Measurements from ENCODE around the gene SMARCA1. TPM values are rescaled to one million over a fixed set of nuclear protein-coding genes. Genes with fewer than 3 reads are reported as not detected.

Gene SMARCA1
- total RNA-seq, 1 experiment from 2014 or later, result 35.6 TPM

GRCh38 chrX:129445436-129445835 is 77.9 kb downstream of the SMARCA1 start:
- Histone ChIP-seq H3F3A (ENCODE audit: low read length, unreplicated experiment) (no peaks in the 10 kb centered on the region), H3K4me3 (ENCODE audit: low read length) (no peak overlapping the region), H3K36me3 (ENCODE audit: low read depth, low read length) (no peaks in the 10 kb centered on the region), H3K9me3 (ENCODE audit: low read length) (no peaks in the 10 kb centered on the region), H3K4me2 (ENCODE audit: low read length) (no peak overlapping the region), H3K27me3 (ENCODE audit: low read length) (no peaks in the 10 kb centered on the region), H3K79me2 (ENCODE audit: low read length) (no peaks in the 10 kb centered on the region), H3K9me2 (replicated peaks; ENCODE audit: low read length) (no peaks in the 10 kb centered on the region), H3K4me1 (ENCODE audit: insufficient read depth, low read length) (no peaks in the 10 kb centered on the region), H4K20me1 (ENCODE audit: low read length) (no peaks in the 10 kb centered on the region), H2AFZ (ENCODE audit: low read length) (no peak overlapping the region), H3K9ac (ENCODE audit: low read length) (no peak overlapping the region), H3K27ac (ENCODE audit: low read length) (no peak overlapping the region)
- no TSS peak for BruUV-seq (replicated peaks)
- ChIA-PET CTCF (no interaction called here), POLR2A (ENCODE audit: unreplicated experiment) (no interaction called here)
- DNase-seq (no peak), ATAC-seq (no peak)
- intact Hi-C loops (cut with micrococcal nuclease), result no loop called here
- TF ChIP-seq EZH2 (IDR thresholded peaks at IDR 0.05; ENCODE audit: low read length, unreplicated experiment), result no peak
- TF ChIP-seq EZH2phosphoT487 (IDR thresholded peaks at IDR 0.05; ENCODE audit: borderline replicate concordance, low read length), result no peak
- TF ChIP-seq, protein P1, sequence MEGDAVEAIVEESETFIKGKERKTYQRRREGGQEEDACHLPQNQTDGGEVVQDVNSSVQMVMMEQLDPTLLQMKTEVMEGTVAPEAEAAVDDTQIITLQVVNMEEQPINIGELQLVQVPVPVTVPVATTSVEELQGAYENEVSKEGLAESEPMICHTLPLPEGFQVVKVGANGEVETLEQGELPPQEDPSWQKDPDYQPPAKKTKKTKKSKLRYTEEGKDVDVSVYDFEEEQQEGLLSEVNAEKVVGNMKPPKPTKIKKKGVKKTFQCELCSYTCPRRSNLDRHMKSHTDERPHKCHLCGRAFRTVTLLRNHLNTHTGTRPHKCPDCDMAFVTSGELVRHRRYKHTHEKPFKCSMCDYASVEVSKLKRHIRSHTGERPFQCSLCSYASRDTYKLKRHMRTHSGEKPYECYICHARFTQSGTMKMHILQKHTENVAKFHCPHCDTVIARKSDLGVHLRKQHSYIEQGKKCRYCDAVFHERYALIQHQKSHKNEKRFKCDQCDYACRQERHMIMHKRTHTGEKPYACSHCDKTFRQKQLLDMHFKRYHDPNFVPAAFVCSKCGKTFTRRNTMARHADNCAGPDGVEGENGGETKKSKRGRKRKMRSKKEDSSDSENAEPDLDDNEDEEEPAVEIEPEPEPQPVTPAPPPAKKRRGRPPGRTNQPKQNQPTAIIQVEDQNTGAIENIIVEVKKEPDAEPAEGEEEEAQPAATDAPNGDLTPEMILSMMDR (conservative IDR thresholded peaks at IDR 0.05; ENCODE audit: low read depth, low read length), result no peak

DNA sequence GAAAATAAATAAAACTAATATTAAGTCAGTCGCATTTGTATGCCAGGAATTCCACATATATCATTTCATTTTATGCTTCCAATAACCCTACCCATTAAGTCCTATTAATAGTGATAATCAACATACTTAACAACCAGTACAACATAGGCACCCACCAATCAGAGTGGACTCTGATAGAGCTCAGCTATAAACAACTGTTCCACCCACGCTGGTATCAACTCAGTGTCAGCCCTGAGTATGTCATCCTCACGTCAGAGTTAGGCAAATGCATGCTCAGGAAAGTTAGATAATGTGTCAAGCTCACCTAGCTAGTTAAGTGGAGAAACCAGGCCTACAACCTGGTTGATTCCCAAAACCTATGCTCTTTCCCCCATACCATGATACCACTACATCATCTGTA is 89.3 kb downstream of the SMARCA1 start:
- H3K4me1 ChIP-seq (ENCODE audit: insufficient read depth, low read length), result no peaks in the 10 kb centered on the region
- H3K36me3 ChIP-seq (ENCODE audit: low read depth, low read length), result no peaks in the 10 kb centered on the region
- no peaks in the 10 kb centered on the region for H3K27me3 ChIP-seq (ENCODE audit: low read length)
- ATAC-seq (no peak), DNase-seq (no peak)
- H2AFZ ChIP-seq (ENCODE audit: low read length), result no peak overlapping the region
- no peaks in the 10 kb centered on the region for H4K20me1 ChIP-seq (ENCODE audit: low read length)
- H3K9ac ChIP-seq (ENCODE audit: low read length), result no peak overlapping the region
- CTCF ChIA-PET, result no interaction called here
- H3K9me2 ChIP-seq (replicated peaks; ENCODE audit: low read length), result no peaks in the 10 kb centered on the region
- no peaks in the 10 kb centered on the region for H3K79me2 ChIP-seq (ENCODE audit: low read length)
- BruUV-seq (replicated peaks), result no TSS peak
- POLR2A ChIA-PET (ENCODE audit: unreplicated experiment), result no interaction called here
- H3F3A ChIP-seq (ENCODE audit: low read length, unreplicated experiment), result no peaks in the 10 kb centered on the region
- TF ChIP-seq EZH2 (IDR thresholded peaks at IDR 0.05; ENCODE audit: low read length, unreplicated experiment) (no peak), EZH2phosphoT487 (IDR thresholded peaks at IDR 0.05; ENCODE audit: borderline replicate concordance, low read length) (no peak)
- TF ChIP-seq, protein P1 (conservative IDR thresholded peaks at IDR 0.05; ENCODE audit: low read depth, low read length), result no peak
- H3K9me3 ChIP-seq (ENCODE audit: low read length), result no peaks in the 10 kb centered on the region
- intact Hi-C loops (cut with micrococcal nuclease), result no loop called here
- no peak overlapping the region for H3K4me2 ChIP-seq (ENCODE audit: low read length)
- no peak overlapping the region for H3K4me3 ChIP-seq (ENCODE audit: low read length)
- no peak overlapping the region for H3K27ac ChIP-seq (ENCODE audit: low read length)

DNA sequence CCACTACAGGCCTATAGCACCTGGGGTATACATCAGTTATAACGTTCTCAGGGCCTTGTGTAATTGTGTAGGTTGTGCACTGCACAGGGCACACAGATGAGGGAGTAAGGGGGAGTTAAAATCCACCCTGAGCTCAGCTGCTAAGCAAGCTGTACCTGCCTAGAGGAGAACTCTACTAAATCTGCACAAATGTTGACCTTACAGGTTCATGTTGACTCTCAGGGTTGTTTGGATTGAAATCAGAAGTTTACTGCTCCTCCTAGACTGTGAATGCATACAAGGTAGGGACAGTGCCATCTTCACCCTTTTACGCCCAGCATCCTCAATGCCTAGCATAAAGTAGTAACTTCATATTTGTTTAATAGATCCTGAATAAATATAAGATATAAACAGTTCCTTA is 89.8 kb downstream of the SMARCA1 start:
- TF ChIP-seq EZH2phosphoT487 (IDR thresholded peaks at IDR 0.05; ENCODE audit: borderline replicate concordance, low read length), result no peak
- no peak for TF ChIP-seq EZH2 (IDR thresholded peaks at IDR 0.05; ENCODE audit: low read length, unreplicated experiment)
- TF ChIP-seq, protein P1 (conservative IDR thresholded peaks at IDR 0.05; ENCODE audit: low read depth, low read length), result no peak
- Histone ChIP-seq H4K20me1 (ENCODE audit: low read length) (no peaks in the 10 kb centered on the region), H3K4me2 (ENCODE audit: low read length) (no peak overlapping the region), H3K4me3 (ENCODE audit: low read length) (no peak overlapping the region), H3K9ac (ENCODE audit: low read length) (no peak overlapping the region), H3K4me1 (ENCODE audit: insufficient read depth, low read length) (no peaks in the 10 kb centered on the region), H3K36me3 (ENCODE audit: low read depth, low read length) (no peaks in the 10 kb centered on the region), H3K79me2 (ENCODE audit: low read length) (no peaks in the 10 kb centered on the region), H3K9me3 (ENCODE audit: low read length) (no peaks in the 10 kb centered on the region), H3F3A (ENCODE audit: low read length, unreplicated experiment) (no peaks in the 10 kb centered on the region), H2AFZ (ENCODE audit: low read length) (no peak overlapping the region), H3K27ac (ENCODE audit: low read length) (no peak overlapping the region), H3K9me2 (replicated peaks; ENCODE audit: low read length) (no peaks in the 10 kb centered on the region), H3K27me3 (ENCODE audit: low read length) (no peaks in the 10 kb centered on the region)
- no TSS peak for BruUV-seq (replicated peaks)
- DNase-seq (no peak), ATAC-seq (no peak)
- ChIA-PET POLR2A (ENCODE audit: unreplicated experiment) (no interaction called here), CTCF (no interaction called here)
- intact Hi-C loops (cut with micrococcal nuclease), result no loop called here
